Measurements from ENCODE around the gene ST7.
A peak's percentile ranks its signal among the peaks of the same experiment; 100 is the strongest.
"Not testable (repeated sequence)": the region's sequence is repeated elsewhere in the genome, so short reads cannot be mapped to it uniquely, and the experiment has no call there.

Gene ST7

GRCh38 chr7:116948934-116949333 is 4.4 kb upstream of the ST7 start:
- in situ Hi-C loops (cut with MboI; ENCODE audit: low pct_unique_long_range_greater_than_20kb, low sequenced_read_pairs), result no loop called here

GRCh38 chr7:116949941-116950801 is 3.1 kb upstream of the ST7 start:
- peak; percentile 31 for DNase-seq
- in situ Hi-C loops (cut with MboI; ENCODE audit: low pct_unique_long_range_greater_than_20kb, low sequenced_read_pairs), result no loop called here

More at GRCh38 chr7:116948934-116949333, 4.4 kb upstream of the ST7 start:
- no peak for DNase-seq

- DNase-seq, result no peak
- in situ Hi-C loops (cut with MboI; ENCODE audit: low pct_unique_long_range_greater_than_20kb, low sequenced_read_pairs), result no loop called here
These were observed 2.4 kb upstream of the ST7 start for GRCh38 chr7:116950889-116951351.

- DNase-seq, result no peak
- in situ Hi-C loops (cut with MboI; ENCODE audit: low pct_unique_long_range_greater_than_20kb, low sequenced_read_pairs), result no loop called here
These were observed 1.7 kb upstream of the ST7 start for GRCh38 chr7:116951366-116952292.

GRCh38 chr7:116952635-116953371 is 498 bp upstream of the ST7 start:
- peak; percentile 49 for DNase-seq
- in situ Hi-C loops (cut with MboI; ENCODE audit: low pct_unique_long_range_greater_than_20kb, low sequenced_read_pairs), result no loop called here

- in situ Hi-C loops (cut with MboI; ENCODE audit: low pct_unique_long_range_greater_than_20kb, low sequenced_read_pairs), result no loop called here
- DNase-seq, result peak; percentile 74
These were observed 871 bp downstream of the ST7 start for GRCh38 chr7:116953906-116954838.

- in situ Hi-C loops (cut with MboI; ENCODE audit: low pct_unique_long_range_greater_than_20kb, low sequenced_read_pairs), result no loop called here
- no peak for DNase-seq
These were observed 2.0 kb downstream of the ST7 start for GRCh38 chr7:116955340-116955739.

GRCh38 chr7:116955801-116956476 is 2.6 kb downstream of the ST7 start:
- in situ Hi-C loops (cut with MboI; ENCODE audit: low pct_unique_long_range_greater_than_20kb, low sequenced_read_pairs), result no loop called here
- DNase-seq, result peak; percentile 56

- in situ Hi-C loops (cut with MboI; ENCODE audit: low pct_unique_long_range_greater_than_20kb, low sequenced_read_pairs), result no loop called here
- DNase-seq, result no peak
These were observed 3.1 kb downstream of the ST7 start for GRCh38 chr7:116956477-116956804.

GRCh38 chr7:116957874-116958273 is 4.6 kb downstream of the ST7 start:
- DNase-seq, result no peak
- in situ Hi-C loops (cut with MboI; ENCODE audit: low pct_unique_long_range_greater_than_20kb, low sequenced_read_pairs), result no loop called here

- DNase-seq; in situ Hi-C loops (cut with MboI; ENCODE audit: low pct_unique_long_range_greater_than_20kb, low sequenced_read_pairs): not testable (repeated sequence)
These were observed 8.8 kb downstream of the ST7 start for GRCh38 chr7:116961966-116962673.

- DNase-seq, result no peak
- in situ Hi-C loops (cut with MboI; ENCODE audit: low pct_unique_long_range_greater_than_20kb, low sequenced_read_pairs), result no loop called here
These were observed 9.9 kb downstream of the ST7 start for GRCh38 chr7:116963234-116963633.

GRCh38 chr7:116966601-116967000 is 13.3 kb downstream of the ST7 start:
- in situ Hi-C loops (cut with MboI; ENCODE audit: low pct_unique_long_range_greater_than_20kb, low sequenced_read_pairs), result no loop called here
- DNase-seq, result no peak

GRCh38 chr7:116967254-116967922 is 14.1 kb downstream of the ST7 start:
- in situ Hi-C loops (cut with MboI; ENCODE audit: low pct_unique_long_range_greater_than_20kb, low sequenced_read_pairs), result no loop called here
- DNase-seq, result no peak

- no peak for DNase-seq
- in situ Hi-C loops (cut with MboI; ENCODE audit: low pct_unique_long_range_greater_than_20kb, low sequenced_read_pairs), result no loop called here
These were observed 14.7 kb downstream of the ST7 start for GRCh38 chr7:116967983-116968382.

- no peak for DNase-seq
- in situ Hi-C loops (cut with MboI; ENCODE audit: low pct_unique_long_range_greater_than_20kb, low sequenced_read_pairs), result no loop called here
These were observed 15.3 kb downstream of the ST7 start for GRCh38 chr7:116968631-116969030.

GRCh38 chr7:116969371-116969902 is 16.1 kb downstream of the ST7 start:
- in situ Hi-C loops (cut with MboI; ENCODE audit: low pct_unique_long_range_greater_than_20kb, low sequenced_read_pairs), result no loop called here

More at GRCh38 chr7:116969371-116969902, 16.1 kb downstream of the ST7 start:
- DNase-seq, result no peak

Data from KBM-7 (cell line).